Psoas muscle (tissue), 8 donors: ENCODE measurements around the gene CCDC201. TPM values are rescaled to one million over a fixed set of nuclear protein-coding genes. Genes with fewer than 3 reads are reported as not detected.

Source experiments
- ATAC-seq, 4 donors: fragments of 200-7000 bp; cut with Tn5 transposase; one replicate each; pipeline ENCODE4 v1.9.1; 2020; ENCODE audit warnings: moderate library complexity in 3 of 4, mild to moderate bottlenecking in 2 of 4
- DNase-seq, 2 donors: peaks; one replicate each; pipeline ENCODE4 v3.0.0-alpha.2; 2020
- H3K27ac ChIP-seq: fragments of 200-600 bp; one replicate; pipeline ENCODE4 v1.8.0; 2022
- H3K27me3 ChIP-seq, 3 donors: fragments of 200-600 bp in 1 of 3; one replicate each; pipeline versions ENCODE4 v1.6.1 to v1.8.0; 2013 to 2022; ENCODE audit warnings: low read length in 2 of 3, mild to moderate bottlenecking in 2 of 3, moderate library complexity in 1 of 3; ENCODE audit not compliant: insufficient read depth in 3 of 3
- H3K36me3 ChIP-seq, 2 donors: fragments of 200-600 bp in 1 of 2; one replicate each; pipeline versions ENCODE4 v1.6.1 to v1.8.0; 2013 to 2022; ENCODE audit warnings: low read depth in 1 of 2, mild to moderate bottlenecking in 1 of 2, moderate library complexity in 1 of 2; ENCODE audit not compliant: insufficient read depth in 1 of 2
- H3K4me1 ChIP-seq: fragments of 200-600 bp; one replicate; pipeline ENCODE4 v1.8.0; 2022
- H3K4me3 ChIP-seq: fragments of 200-600 bp; one replicate; pipeline ENCODE4 v1.8.0; 2022; ENCODE audit warnings: mild to moderate bottlenecking
- H3K9me3 ChIP-seq: fragments of 200-600 bp; one replicate; pipeline ENCODE4 v1.8.0; 2022
- CTCF ChIP-seq: fragments of 200-600 bp; IDR thresholded peaks from one replicate; pipeline ENCODE4 v1.8.0; 2022; ENCODE audit warnings: antibody characterized with exemption
- WGBS, 3 donors: extraction: QIAGEN DNeasy Blood & Tissue Kit; methylation state at CpG; one replicate each; pipeline versions ENCODE4 v1.1.6 to v1.1.7; 2013; 5-methylcytosine and 5-hydroxymethylcytosine counted together
- intact Hi-C, 2 donors: fragments of 100-400 bp; cut with DNase I; formaldehyde crosslinking; loops; one replicate each; pipeline versions ENCODE4 v1.11.0 to v1.14.2; 2022
- polyA plus RNA-seq, 3 donors: library from polyadenylated mRNA; stranded (reverse); fragments of 200-250 nt; gene quantifications; one replicate each; pipeline ENCODE4 v1.2.3, GENCODE V29; 2013
- total RNA-seq, 4 donors: library from RNA; stranded (reverse); fragmentation: NEBNext Ultra II Directional in 2 of 4; extraction: Animal tissue kit (Norgen Biotek cat#: 25700) in 2 of 4; gene quantifications; one replicate each; pipeline versions ENCODE4 v1.2.1 to v1.2.4, GENCODE V29; 2021 to 2023
- donor health status: healthy with polysubstance abuse.
- donor health status: DM: no; HTN: no; CAD: no; lungs with moderate emphysema.
- donor health status: Bipolar disorder and iron deficiency.
- donor health status: healthy.
- donor health status: DM: yes; HTN: yes; CAD: no.
- donor health status: DM: no; HTN: no; CAD: no.
- donor health status: DM: no; HTN: no; CAD: no.
- donor health status: DM: yes; HTN: yes; CAD: no.

Gene CCDC201
- total and polyA plus RNA-seq, 7 donors: not detected

GRCh38 chr7:45911311-45911710, 38.4 kb upstream of the CCDC201 start:
- intact Hi-C loops: loop anchor here in 1 of 2 donors (10.0 kb wide), 1 partner anchor 443 kb away; no protein-coding TSS in a partner anchor

GRCh38 chr7:45910855-45911254, 38.0 kb upstream of the CCDC201 start:
- WGBS, 3 donors: 94 to 95% (median 94%) methylated on average over 3 of the region's 3 CpGs
- Histone ChIP-seq H3K36me3 (no peaks in the 10 kb centered on the region), H3K4me1 (no peaks in the 10 kb centered on the region), H3K9me3 (no peaks in the 10 kb centered on the region), H3K27me3 (peaks cover 0 to 1% (median 0%) of the 10 kb centered on the region in 3 donors), H3K27ac (no peak overlapping the region), H3K4me3 (no peak overlapping the region)
- no peak for ATAC-seq
- DNase-seq: no peak
- intact Hi-C loops: loop anchor here in 1 of 2 donors (10.0 kb wide), 1 partner anchor 444 kb away; no protein-coding TSS in a partner anchor
- no peak for TF ChIP-seq CTCF

More at GRCh38 chr7:45911311-45911710, 38.4 kb upstream of the CCDC201 start:
- Histone ChIP-seq H3K27me3 (peaks cover 0 to 1% (median 0%) of the 10 kb centered on the region in 3 donors), H3K4me1 (no peaks in the 10 kb centered on the region), H3K4me3 (no peak overlapping the region), H3K9me3 (no peaks in the 10 kb centered on the region), H3K27ac (no peak overlapping the region), H3K36me3 (no peaks in the 10 kb centered on the region)
- TF ChIP-seq CTCF: no peak
- no peak for DNase-seq
- ATAC-seq: no peak
- 86 to 88% (median 87%) methylated on average over 9 of the region's 9 CpGs for WGBS, 3 donors

DNA sequence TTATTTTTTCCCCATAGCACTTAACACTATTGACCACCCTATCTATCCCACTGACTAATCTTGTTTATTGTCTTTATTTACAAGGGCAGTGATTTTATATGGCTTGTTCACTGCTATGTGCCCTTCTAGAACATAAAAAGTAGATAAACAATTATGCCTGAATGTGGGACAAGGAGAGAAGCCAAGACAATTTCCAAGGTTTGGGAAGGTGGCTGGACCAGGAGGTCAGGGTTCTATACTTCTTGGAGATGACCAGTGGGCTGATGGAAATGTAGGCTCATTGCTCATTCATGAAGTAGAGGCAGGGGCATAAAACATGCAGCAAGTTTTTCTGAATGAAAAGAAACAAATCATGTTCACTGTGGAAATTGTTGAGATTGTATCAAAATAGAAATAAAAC, 36.7 kb upstream of the CCDC201 start:
- H3K27me3 ChIP-seq: peaks cover 0 to 1% (median 0%) of the 10 kb centered on the region in 3 donors
- H3K4me3 ChIP-seq: no peak overlapping the region
- intact Hi-C loops: no loop called here
- no peaks in the 10 kb centered on the region for H3K4me1 ChIP-seq
- no peak for DNase-seq
- ATAC-seq: no peak
- no peaks in the 10 kb centered on the region for H3K36me3 ChIP-seq
- H3K27ac ChIP-seq: no peak overlapping the region
- no peak for TF ChIP-seq CTCF
- H3K9me3 ChIP-seq: no peaks in the 10 kb centered on the region

GRCh38 chr7:45902820-45903219, 29.9 kb upstream of the CCDC201 start:
- peaks cover 0 to 2% (median 0%) of the 10 kb centered on the region in 3 donors for H3K27me3 ChIP-seq
- no peak for ATAC-seq
- 94 to 100% (median 95%) methylated on average over 1 of the region's 1 CpG for WGBS, 3 donors

More at GRCh38 chr7:45902820-45903219, 29.9 kb upstream of the CCDC201 start:
- Histone ChIP-seq H3K4me3 (no peak overlapping the region), H3K27ac (no peak overlapping the region), H3K9me3 (no peaks in the 10 kb centered on the region), H3K4me1 (no peaks in the 10 kb centered on the region), H3K36me3 (no peaks in the 10 kb centered on the region)
- TF ChIP-seq CTCF: no peak
- intact Hi-C loops: no loop called here
- no peak for DNase-seq
